Activated naive CD4-positive, alpha-beta T cell treated with anti-CD3 and anti-CD28 coated beads, Interleukin-2, amount 10 ng/mL, durations not matched to agents 7 days and 5 days (primary cell): ENCODE measurements around the gene SDHAF2.
A peak's percentile ranks its signal among the peaks of the same experiment; 100 is the strongest.
"Not testable (repeated sequence)": the region's sequence is repeated elsewhere in the genome, so short reads cannot be mapped to it uniquely, and the experiment has no call there.

Experiments used
- CTCF ChIA-PET: fragments of 350-600 bp; sonication (Branson Sonifier 250); formaldehyde crosslinking; loops from one replicate; lab custom pipeline; 2021; ENCODE audit warnings: antibody characterized with exemption; lab: Charles Lee
- DNase-seq: peaks from one replicate; pipeline ENCODE4 v3.0.0-alpha.2; 2020
- H3K27ac Mint-ChIP-seq: one replicate; pipeline ENCODE4 v1.8.0; 2021; ENCODE audit warnings: mild to moderate bottlenecking, moderate library complexity, mixed read lengths
- H3K27me3 Mint-ChIP-seq: one replicate; pipeline ENCODE4 v1.8.0; 2021; ENCODE audit warnings: mild to moderate bottlenecking, mixed read lengths
- H3K36me3 Mint-ChIP-seq: one replicate; pipeline ENCODE4 v1.8.0; 2021; ENCODE audit warnings: mixed read lengths
- H3K4me1 Mint-ChIP-seq: one replicate; pipeline ENCODE4 v1.8.0; 2021; ENCODE audit warnings: mixed read lengths
- H3K4me3 Mint-ChIP-seq: one replicate; pipeline ENCODE4 v1.8.0; 2021; ENCODE audit warnings: mild to moderate bottlenecking, moderate library complexity, mixed read lengths
- H3K9me3 Mint-ChIP-seq: one replicate; pipeline ENCODE4 v1.8.0; 2021; ENCODE audit warnings: mixed read lengths

Gene SDHAF2

GRCh38 chr11:61429691-61430582, at the start of gene SDHAF2, which contains the start of gene CPSF7:
SDHAF2 (plus strand) TSS chr11:61430124; CDS start chr11:61430147, 23 bp downstream.
CPSF7 (minus strand) TSS chr11:61429975; CDS start chr11:61429235, 740 bp downstream.
- peaks cover 51% of the 10 kb centered on the region for H3K36me3 Mint-ChIP-seq
- H3K9me3 Mint-ChIP-seq: no peaks in the 10 kb centered on the region
- peaks cover 64% of the 10 kb centered on the region for H3K4me1 Mint-ChIP-seq
- H3K4me3 Mint-ChIP-seq: peak within 1 kb of the TSS; percentile 89
- CTCF ChIA-PET: interaction anchor here (0.8 to 2.0 kb wide), 7 partner anchors 11 to 96 kb away, joined by 3 to 8 read pairs (median 5); no protein-coding TSS in a partner anchor
- DNase-seq: peak; percentile 98
- H3K27ac Mint-ChIP-seq: peak within 1 kb of the TSS; percentile 97
- no peaks in the 10 kb centered on the region for H3K27me3 Mint-ChIP-seq

- CTCF ChIA-PET: interaction anchor here (9.6 kb wide), 1 partner anchor 43 kb away, joined by 309 read pairs; the partner anchor contains the start of genes DDB1 and TKFC
These were observed 49.0 kb upstream of the SDHAF2 start for GRCh38 chr11:61380884-61381283.

DNA sequence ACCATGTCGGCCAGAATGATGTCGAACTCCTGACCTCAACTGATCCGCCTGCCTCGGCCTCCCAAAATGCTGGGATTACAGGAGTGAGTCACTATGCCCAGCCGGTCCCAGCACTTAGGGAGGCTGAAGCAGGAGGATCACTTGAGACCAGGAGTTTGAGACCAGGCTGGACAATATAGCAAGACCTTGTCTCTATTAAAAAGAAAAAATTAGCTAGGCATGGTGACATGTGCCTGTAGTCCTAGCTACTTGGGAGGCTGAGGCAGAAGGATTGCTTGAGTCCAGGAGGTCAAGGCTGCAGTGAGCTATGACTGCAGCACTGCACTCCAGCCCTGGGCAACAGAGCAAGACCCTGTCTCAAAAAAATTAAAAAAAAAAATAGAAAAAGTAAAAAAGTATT, 46.1 kb upstream of the SDHAF2 start:
- not testable (repeated sequence) for H3K9me3 Mint-ChIP-seq, H3K36me3 Mint-ChIP-seq, H3K4me3 Mint-ChIP-seq, H3K4me1 Mint-ChIP-seq, H3K27me3 Mint-ChIP-seq, DNase-seq, H3K27ac Mint-ChIP-seq
- CTCF ChIA-PET: interaction anchor here (0.6 to 9.6 kb wide), 9 partner anchors 9 to 130 kb away, joined by 3 to 309 read pairs (median 7); partner anchors contain the start of genes CYB561A3, DDB1, TKFC and TMEM138

More at GRCh38 chr11:61380884-61381283, 49.0 kb upstream of the SDHAF2 start:
- Mint-ChIP-seq H3K4me1 (peaks cover 6% of the 10 kb centered on the region), H3K27me3 (no peaks in the 10 kb centered on the region), H3K9me3 (no peaks in the 10 kb centered on the region), H3K4me3 (no peak overlapping the region), H3K36me3 (peaks cover 5% of the 10 kb centered on the region), H3K27ac (no peak overlapping the region)
- no peak for DNase-seq

- H3K27ac Mint-ChIP-seq: no peak overlapping the region
- peaks cover 2% of the 10 kb centered on the region for H3K36me3 Mint-ChIP-seq
- CTCF ChIA-PET: interaction anchor here (0.5 to 9.6 kb wide), 27 partner anchors 9 to 554 kb away, joined by 3 to 309 read pairs (median 6); partner anchors contain the start of genes CYB561A3, DDB1, TKFC and TMEM138
- H3K4me3 Mint-ChIP-seq: no peak overlapping the region
- H3K9me3 Mint-ChIP-seq: peaks cover 1% of the 10 kb centered on the region
- no peaks in the 10 kb centered on the region for H3K27me3 Mint-ChIP-seq
- no peak for DNase-seq
- peaks cover 6% of the 10 kb centered on the region for H3K4me1 Mint-ChIP-seq
These were observed 45.4 kb upstream of the SDHAF2 start for GRCh38 chr11:61384271-61385242.

- Mint-ChIP-seq H3K27ac (no peak overlapping the region), H3K9me3 (peaks cover 4% of the 10 kb centered on the region), H3K36me3 (peaks cover 6% of the 10 kb centered on the region), H3K4me3 (no peak overlapping the region), H3K4me1 (peaks cover 33% of the 10 kb centered on the region), H3K27me3 (no peaks in the 10 kb centered on the region)
- CTCF ChIA-PET: interaction anchor here (4.6 kb wide), 1 partner anchor 54 kb away, joined by 73 read pairs; no protein-coding TSS in a partner anchor
- DNase-seq: no peak
These were observed 39.8 kb upstream of the SDHAF2 start for GRCh38 chr11:61390161-61390560.

GRCh38 chr11:61392981-61393595, 36.8 kb upstream of the SDHAF2 start:
- no peaks in the 10 kb centered on the region for H3K27me3 Mint-ChIP-seq
- H3K4me3 Mint-ChIP-seq: peak overlapping the region; percentile 85
- CTCF ChIA-PET: interaction anchor here (0.8 to 4.6 kb wide), 15 partner anchors 9 to 312 kb away, joined by 3 to 73 read pairs (median 5); partner anchors contain the start of genes CPSF7, SDHAF2 and TMEM138
- H3K36me3 Mint-ChIP-seq: peaks cover 6% of the 10 kb centered on the region
- peaks cover 4% of the 10 kb centered on the region for H3K9me3 Mint-ChIP-seq
- peak overlapping the region; percentile 87 for H3K27ac Mint-ChIP-seq
- H3K4me1 Mint-ChIP-seq: peaks cover 26% of the 10 kb centered on the region
- DNase-seq: peak; percentile 34

- H3K4me3 Mint-ChIP-seq: no peak overlapping the region
- no peaks in the 10 kb centered on the region for H3K27me3 Mint-ChIP-seq
- no peak overlapping the region for H3K27ac Mint-ChIP-seq
- CTCF ChIA-PET: interaction anchor here (0.6 to 5.6 kb wide), 4 partner anchors 8 to 158 kb away, joined by 3 to 30 read pairs (median 10); partner anchors contain the start of gene TMEM216
- no peaks in the 10 kb centered on the region for H3K9me3 Mint-ChIP-seq
- no peaks in the 10 kb centered on the region for H3K4me1 Mint-ChIP-seq
- peaks cover 32% of the 10 kb centered on the region for H3K36me3 Mint-ChIP-seq
- no peak for DNase-seq
These were observed 28.8 kb upstream of the SDHAF2 start for GRCh38 chr11:61401173-61401572.

GRCh38 chr11:61401573-61401972, 28.4 kb upstream of the SDHAF2 start:
- CTCF ChIA-PET: interaction anchor here (0.6 to 5.6 kb wide), 5 partner anchors 8 to 158 kb away, joined by 3 to 30 read pairs (median 6); partner anchors contain the start of gene TMEM216

GRCh38 chr11:61403658-61404057, 26.3 kb upstream of the SDHAF2 start:
- Mint-ChIP-seq H3K4me3 (no peak overlapping the region), H3K27ac (no peak overlapping the region), H3K27me3 (no peaks in the 10 kb centered on the region), H3K36me3 (peaks cover 50% of the 10 kb centered on the region), H3K9me3 (no peaks in the 10 kb centered on the region), H3K4me1 (no peaks in the 10 kb centered on the region)
- DNase-seq: no peak
- CTCF ChIA-PET: interaction anchor here (1.0 kb wide), 1 partner anchor 32 kb away, joined by 4 read pairs; no protein-coding TSS in a partner anchor

More at GRCh38 chr11:61401573-61401972, 28.4 kb upstream of the SDHAF2 start:
- Mint-ChIP-seq H3K27me3 (no peaks in the 10 kb centered on the region), H3K4me3 (no peak overlapping the region), H3K36me3 (peaks cover 35% of the 10 kb centered on the region), H3K27ac (no peak overlapping the region), H3K9me3 (no peaks in the 10 kb centered on the region), H3K4me1 (no peaks in the 10 kb centered on the region)
- no peak for DNase-seq

DNA sequence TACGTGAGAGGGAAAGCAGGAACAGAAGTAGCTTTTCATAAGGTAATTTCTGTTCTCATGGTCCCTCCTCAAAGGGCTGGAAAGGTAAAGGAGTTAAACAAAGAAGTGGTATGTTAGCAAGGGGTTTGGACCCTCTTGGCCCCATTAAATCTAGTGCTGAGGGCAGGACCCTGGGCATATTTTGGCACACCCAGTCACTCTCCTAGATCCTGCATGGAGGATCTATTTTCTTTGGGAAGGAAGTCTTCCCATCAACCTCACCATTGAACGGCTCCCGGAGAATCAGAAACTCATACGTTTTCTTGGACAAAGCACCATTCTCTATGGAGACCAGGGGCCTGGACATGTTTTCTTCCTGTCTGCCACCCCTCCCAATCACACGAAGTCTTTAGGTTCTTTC, 25.8 kb upstream of the SDHAF2 start:
- Mint-ChIP-seq H3K9me3 (no peaks in the 10 kb centered on the region), H3K4me3 (no peak overlapping the region), H3K27ac (no peak overlapping the region), H3K36me3 (peaks cover 51% of the 10 kb centered on the region), H3K4me1 (no peaks in the 10 kb centered on the region), H3K27me3 (no peaks in the 10 kb centered on the region)
- CTCF ChIA-PET: no interaction called here
- DNase-seq: no peak

GRCh38 chr11:61404641-61405040, 25.3 kb upstream of the SDHAF2 start:
- no peak for DNase-seq
- Mint-ChIP-seq H3K4me3 (no peak overlapping the region), H3K27me3 (no peaks in the 10 kb centered on the region), H3K4me1 (no peaks in the 10 kb centered on the region), H3K36me3 (peaks cover 51% of the 10 kb centered on the region), H3K27ac (no peak overlapping the region), H3K9me3 (no peaks in the 10 kb centered on the region)
- CTCF ChIA-PET: no interaction called here

DNA sequence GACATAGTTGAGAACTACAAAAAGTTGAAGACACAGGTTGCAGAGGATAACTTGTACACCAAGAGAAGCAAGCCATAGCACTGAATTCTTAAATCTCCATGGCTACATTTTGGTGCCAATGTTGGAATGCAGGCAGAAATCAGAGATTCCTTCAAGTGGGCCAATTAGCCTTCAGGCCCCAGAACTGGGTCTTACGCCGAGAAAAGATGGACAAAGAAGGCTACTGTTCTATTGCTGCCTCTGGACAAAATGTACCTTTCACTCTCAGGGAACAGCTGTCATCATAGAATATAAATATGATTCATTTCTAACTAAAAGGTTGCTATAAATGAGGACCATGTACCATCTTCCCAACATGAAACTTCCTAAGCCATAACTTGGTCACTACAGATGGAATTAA, 23.9 kb upstream of the SDHAF2 start:
- no peaks in the 10 kb centered on the region for H3K27me3 Mint-ChIP-seq
- CTCF ChIA-PET: interaction anchor here (2.2 kb wide), 1 partner anchor 20 kb away, joined by 5 read pairs; no protein-coding TSS in a partner anchor
- no peak for DNase-seq
- H3K27ac Mint-ChIP-seq: no peak overlapping the region
- H3K36me3 Mint-ChIP-seq: peaks cover 57% of the 10 kb centered on the region
- no peaks in the 10 kb centered on the region for H3K9me3 Mint-ChIP-seq
- no peaks in the 10 kb centered on the region for H3K4me1 Mint-ChIP-seq
- H3K4me3 Mint-ChIP-seq: no peak overlapping the region
